GM12878 (cell line): ENCODE measurements around the gene NCAM2. TPM values are rescaled to one million over a fixed set of nuclear protein-coding genes. Genes with fewer than 3 reads are reported as not detected.

ENCODE experiments used
- ATAC-seq: fragments of 200-7000 bp; cut with Tn5 transposase; 3 replicates; pipeline ENCODE4 v1.9.1; 2020; ENCODE audit warnings: mild to moderate bottlenecking, moderate library complexity
- BruUV-seq: library from RNA; stranded (reverse); fragments of 400-500 nt; replicated peaks from 2 replicates; lab custom pipeline; 2021; lab: Mats Ljungman, UMichigan
- CTCF ChIA-PET: fragments of 300-600 bp; sonication (Branson Sonifier 250); formaldehyde crosslinking; extraction: SDS; loops from one replicate; lab custom pipeline; 2021; ENCODE audit warnings: inconsistent platforms; lab: Yijun Ruan, JAX
- POLR2A ChIA-PET: fragments of 350-600 bp; formaldehyde crosslinking; extraction: SDS; loops from one replicate; lab custom pipeline; 2021; ENCODE audit warnings: inconsistent platforms; lab: Charles Lee
- RAD21 ChIA-PET: fragments of 300-600 bp; sonication (Branson Sonifier 250); formaldehyde crosslinking; loops from one replicate; lab custom pipeline; 2023; ENCODE audit warnings: antibody characterized with exemption; ENCODE audit not compliant: unreplicated experiment; lab: Charles Lee
- SMC1A ChIA-PET: fragments of 300-600 bp; sonication (Branson Sonifier 250); formaldehyde crosslinking; loops from one replicate; lab custom pipeline; 2023; ENCODE audit not compliant: unreplicated experiment, uncharacterized antibody; lab: Charles Lee
- DNase-seq: peaks from one replicate; pipeline ENCODE4 v3.0.0-alpha.2; 2011; ENCODE audit warnings: low read depth, low spot score
- FAIRE-seq: peaks from 3 replicates; lab custom pipeline; 2011; peaks lifted over from hg19 to GRCh38; lab: Jason Lieb, UNC
- H2AFZ ChIP-seq: 2 replicates; pipeline ENCODE4 v1.6.0; 2011; ENCODE audit warnings: low read depth, low read length, control low read depth; ENCODE audit not compliant: control insufficient read depth
- H3K27ac ChIP-seq: 2 replicates; pipeline ENCODE4 v1.5.1; 2011; ENCODE audit warnings: control low read depth; ENCODE audit not compliant: control insufficient read depth, insufficient read depth
- H3K27me3 ChIP-seq, 2 experiments: replicated peaks in 1 of 2; 2 replicates each; pipeline versions ENCODE4 v1.6.0 to v1.6.1; 2011; ENCODE audit warnings: low read length in 1 of 2; ENCODE audit not compliant: control insufficient read depth in 2 of 2, insufficient read depth in 2 of 2
- H3K36me3 ChIP-seq, 2 experiments: 2 replicates each; pipeline ENCODE4 v1.5.1; 2011; ENCODE audit warnings: low read length in 1 of 2; ENCODE audit not compliant: control insufficient read depth in 2 of 2, insufficient read depth in 2 of 2
- H3K4me1 ChIP-seq: 2 replicates; pipeline ENCODE4 v1.6.1; 2011; ENCODE audit warnings: mild to moderate bottlenecking, low read length, moderate library complexity, mixed read lengths; ENCODE audit not compliant: control insufficient read depth, insufficient read depth
- H3K4me2 ChIP-seq: 2 replicates; pipeline ENCODE4 v1.6.0; 2011; ENCODE audit warnings: control low read depth; ENCODE audit not compliant: control insufficient read depth, insufficient read depth
- H3K4me3 ChIP-seq: fragments of 200-600 bp; sonication (generic); 2 replicates; pipeline ENCODE4 v1.5.1; 2016
- H3K79me2 ChIP-seq: 2 replicates; pipeline ENCODE4 v1.6.0; 2011; ENCODE audit warnings: low read length; ENCODE audit not compliant: control insufficient read depth, insufficient read depth
- H3K9ac ChIP-seq: 2 replicates; pipeline ENCODE4 v1.8.0; 2011; ENCODE audit warnings: low read length, control low read depth, mixed read lengths; ENCODE audit not compliant: control insufficient read depth, insufficient read depth
- H3K9me3 ChIP-seq: replicated peaks from 3 replicates; pipeline ENCODE4 v1.5.1; 2011; ENCODE audit warnings: mild to moderate bottlenecking, low read length; ENCODE audit not compliant: control insufficient read depth, insufficient read depth
- H4K20me1 ChIP-seq: 2 replicates; pipeline ENCODE4 v1.6.0; 2011; ENCODE audit not compliant: control insufficient read depth, insufficient read depth
- ASH2L ChIP-seq: fragments of 300-600, 200-600 bp; sonication (generic); IDR thresholded peaks from 2 replicates; pipeline ENCODE4 v1.6.1; 2017; ENCODE audit warnings: low read depth, mild to moderate bottlenecking, borderline replicate concordance
- CBX3 ChIP-seq: fragments of 200-600 bp; sonication (generic); IDR thresholded peaks from 2 replicates; pipeline ENCODE4 v1.6.1; 2016; ENCODE audit warnings: low read depth, borderline replicate concordance
- FOS ChIP-seq: IDR thresholded peaks from 3 replicates; pipeline ENCODE4 v1.6.1; 2011; ENCODE audit warnings: borderline replicate concordance; ENCODE audit not compliant: insufficient read length; ENCODE audit errors: extremely low read depth
- MEF2A ChIP-seq: IDR thresholded peaks from 2 replicates; pipeline ENCODE4 v1.6.1; 2011; ENCODE audit warnings: low read depth, mild to moderate bottlenecking, low read length, moderate library complexity; ENCODE audit not compliant: insufficient read depth
- MEF2B ChIP-seq: fragments of 450-650 bp; IDR thresholded peaks from 2 replicates; pipeline ENCODE4 v1.6.1; 2018; ENCODE audit warnings: mild to moderate bottlenecking, moderate library complexity; ENCODE audit not compliant: partially characterized antibody, poor library complexity, severe bottlenecking
- MTA2 ChIP-seq: fragments of 450-650 bp; IDR thresholded peaks from 2 replicates; pipeline ENCODE4 v1.6.1; 2016; ENCODE audit warnings: low read depth, mild to moderate bottlenecking, moderate library complexity
- PRDM15 ChIP-seq: fragments of 450-650 bp; formaldehyde crosslinking; IDR thresholded peaks from 2 replicates; pipeline ENCODE4 v1.4.0; 2020; ENCODE audit warnings: mild to moderate bottlenecking, moderate library complexity
- SIN3A ChIP-seq: IDR thresholded peaks from 2 replicates; pipeline ENCODE4 v1.6.1; 2012; ENCODE audit warnings: low read depth, low read length, improper control_type of control experiment
- SMC3 ChIP-seq: IDR thresholded peaks from 2 replicates; pipeline ENCODE4 v1.6.1; 2011; ENCODE audit warnings: low read length, improper control_type of control experiment, borderline replicate concordance
- SREBF2 ChIP-seq: IDR thresholded peaks from 2 replicates; pipeline ENCODE4 v1.6.1; 2012; ENCODE audit warnings: mild to moderate bottlenecking, low read length
- TAF1 ChIP-seq: IDR thresholded peaks from 2 replicates; pipeline ENCODE4 v1.6.1; 2011; ENCODE audit warnings: mild to moderate bottlenecking, low read depth, low read length, borderline replicate concordance
- YY1 ChIP-seq: IDR thresholded peaks from 2 replicates; pipeline ENCODE4 v1.6.1; 2011; ENCODE audit warnings: low read depth, mild to moderate bottlenecking, low read length
- WGBS: methylation state at CpG from one replicate; pipeline ENCODE4 v1.1.6; 2016; ENCODE audit warnings: low lambda C conversion rate; ENCODE audit not compliant: insufficient replicate concordance, insufficient coverage; ENCODE audit errors: missing lambda C conversion rate; 5-methylcytosine and 5-hydroxymethylcytosine counted together
- in situ Hi-C: fragments of 300-500 bp; cut with MboI; formaldehyde crosslinking; loops from 9 replicates; pipeline ENCODE4 v1.14.3; 2018; ENCODE audit warnings: mixed read lengths
- intact Hi-C: fragments of 100-400 bp; cut with micrococcal nuclease; formaldehyde crosslinking; loops from one replicate; pipeline ENCODE4 v1.14.2; 2022; ENCODE audit not compliant: unreplicated experiment
- polyA plus RNA-seq, 11 experiments: library from polyadenylated mRNA; depleted of rRNA in 4 of 11; unstranded in 6 of 11; stranded (reverse) in 5 of 11; fragments of >200 nt; fragmentation: Nextera tagmentation in 4 of 11; fragmentation: Illumina TruSeq in 1 of 11; extraction: Ambion mirVana in 4 of 11; extraction: Trizol in 1 of 11; gene quantifications; 1 replicate in 1 of 11; 2 replicates in 10 of 11; pipeline versions ENCODE4 v1.2.1 to v1.2.3, GENCODE V29; 2011 to 2016; ENCODE audit warnings: inconsistent platforms in 2 of 11, missing spikeins in 2 of 11, low read depth in 1 of 11
- total RNA-seq, 4 experiments: library from RNA; depleted of rRNA in 3 of 4; stranded (reverse); fragments of >200 nt in 3 of 4; fragmentation: Illumina TruSeq in 1 of 4; extraction: Trizol in 1 of 4; gene quantifications; 2 replicates each; pipeline versions ENCODE4 v1.2.1 to v1.2.3, GENCODE V29; 2013 to 2021
- TF ChIP-seq, protein P1 (sequence below): IDR thresholded peaks from 2 replicates; pipeline ENCODE4 v1.6.1; 2012; ENCODE audit warnings: low read depth, low read length, improper control_type of control experiment
- TF ChIP-seq, protein P2 (sequence below): IDR thresholded peaks from 2 replicates; pipeline ENCODE4 v1.6.1; 2012; ENCODE audit warnings: low read depth, low read length, improper control_type of control experiment
- TF ChIP-seq, protein P3 (sequence below): fragments of 450-650 bp; IDR thresholded peaks from 2 replicates; pipeline ENCODE4 v1.6.1; 2016; ENCODE audit warnings: mild to moderate bottlenecking
- TF ChIP-seq, protein P4 (sequence below): fragments of 450-650 bp; IDR thresholded peaks from 2 replicates; pipeline ENCODE4 v1.6.1; 2017; ENCODE audit warnings: low read depth, mild to moderate bottlenecking, moderate library complexity

The NCAM2 gene
- total and polyA plus RNA-seq, 10 of the 15 experiments (the other 5 are each of a cell fraction or from before 2014, with no cell fraction given), result 0.23 to 0.27 TPM; not detected in 8

- H3K4me1 ChIP-seq, result no peaks in the 10 kb centered on the region
- 85% methylated on average over 1 of the region's 1 CpG for WGBS
- DNase-seq (no peak), FAIRE-seq (no peak), ATAC-seq (no peak)
- ChIA-PET RAD21 (no interaction called here), SMC1A (no interaction called here), CTCF (no interaction called here), POLR2A (no interaction called here)
- H3K79me2 ChIP-seq, result no peaks in the 10 kb centered on the region
- no peak overlapping the region for H3K27ac ChIP-seq
- intact Hi-C loops (no loop called here), in situ Hi-C loops (no loop called here)
- no peaks in the 10 kb centered on the region for H3K27me3 ChIP-seq
- BruUV-seq, result no TSS peak
- H3K4me3 ChIP-seq, result no peak overlapping the region
- H4K20me1 ChIP-seq, result no peaks in the 10 kb centered on the region
- no peak overlapping the region for H3K9ac ChIP-seq
- H3K9me3 ChIP-seq, result no peaks in the 10 kb centered on the region; the same call in 2 of the 3 replicates
- H3K36me3 ChIP-seq, result no peaks in the 10 kb centered on the region
- H3K4me2 ChIP-seq, result no peak overlapping the region
- no peak overlapping the region for H2AFZ ChIP-seq
- no peak for TF ChIP-seq TAF1
- TF ChIP-seq, protein P1, sequence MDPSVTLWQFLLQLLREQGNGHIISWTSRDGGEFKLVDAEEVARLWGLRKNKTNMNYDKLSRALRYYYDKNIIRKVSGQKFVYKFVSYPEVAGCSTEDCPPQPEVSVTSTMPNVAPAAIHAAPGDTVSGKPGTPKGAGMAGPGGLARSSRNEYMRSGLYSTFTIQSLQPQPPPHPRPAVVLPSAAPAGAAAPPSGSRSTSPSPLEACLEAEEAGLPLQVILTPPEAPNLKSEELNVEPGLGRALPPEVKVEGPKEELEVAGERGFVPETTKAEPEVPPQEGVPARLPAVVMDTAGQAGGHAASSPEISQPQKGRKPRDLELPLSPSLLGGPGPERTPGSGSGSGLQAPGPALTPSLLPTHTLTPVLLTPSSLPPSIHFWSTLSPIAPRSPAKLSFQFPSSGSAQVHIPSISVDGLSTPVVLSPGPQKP, result no peak
- TF ChIP-seq, protein P2, sequence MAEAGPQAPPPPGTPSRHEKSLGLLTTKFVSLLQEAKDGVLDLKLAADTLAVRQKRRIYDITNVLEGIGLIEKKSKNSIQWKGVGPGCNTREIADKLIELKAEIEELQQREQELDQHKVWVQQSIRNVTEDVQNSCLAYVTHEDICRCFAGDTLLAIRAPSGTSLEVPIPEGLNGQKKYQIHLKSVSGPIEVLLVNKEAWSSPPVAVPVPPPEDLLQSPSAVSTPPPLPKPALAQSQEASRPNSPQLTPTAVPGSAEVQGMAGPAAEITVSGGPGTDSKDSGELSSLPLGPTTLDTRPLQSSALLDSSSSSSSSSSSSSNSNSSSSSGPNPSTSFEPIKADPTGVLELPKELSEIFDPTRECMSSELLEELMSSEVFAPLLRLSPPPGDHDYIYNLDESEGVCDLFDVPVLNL, result no peak
- TF ChIP-seq SMC3, result no peak
- TF ChIP-seq SREBF2, result no peak
- no peak for TF ChIP-seq MEF2A
- no peak for TF ChIP-seq ASH2L
- TF ChIP-seq, protein P3, sequence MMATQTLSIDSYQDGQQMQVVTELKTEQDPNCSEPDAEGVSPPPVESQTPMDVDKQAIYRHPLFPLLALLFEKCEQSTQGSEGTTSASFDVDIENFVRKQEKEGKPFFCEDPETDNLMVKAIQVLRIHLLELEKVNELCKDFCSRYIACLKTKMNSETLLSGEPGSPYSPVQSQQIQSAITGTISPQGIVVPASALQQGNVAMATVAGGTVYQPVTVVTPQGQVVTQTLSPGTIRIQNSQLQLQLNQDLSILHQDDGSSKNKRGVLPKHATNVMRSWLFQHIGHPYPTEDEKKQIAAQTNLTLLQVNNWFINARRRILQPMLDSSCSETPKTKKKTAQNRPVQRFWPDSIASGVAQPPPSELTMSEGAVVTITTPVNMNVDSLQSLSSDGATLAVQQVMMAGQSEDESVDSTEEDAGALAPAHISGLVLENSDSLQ, result no peak
- no peak for TF ChIP-seq SIN3A
- TF ChIP-seq PRDM15 (CRISPR knock-in tag), result no peak
- no peak for TF ChIP-seq YY1
- TF ChIP-seq FOS, result no peak
- TF ChIP-seq CBX3, result no peak
- TF ChIP-seq, protein P4, sequence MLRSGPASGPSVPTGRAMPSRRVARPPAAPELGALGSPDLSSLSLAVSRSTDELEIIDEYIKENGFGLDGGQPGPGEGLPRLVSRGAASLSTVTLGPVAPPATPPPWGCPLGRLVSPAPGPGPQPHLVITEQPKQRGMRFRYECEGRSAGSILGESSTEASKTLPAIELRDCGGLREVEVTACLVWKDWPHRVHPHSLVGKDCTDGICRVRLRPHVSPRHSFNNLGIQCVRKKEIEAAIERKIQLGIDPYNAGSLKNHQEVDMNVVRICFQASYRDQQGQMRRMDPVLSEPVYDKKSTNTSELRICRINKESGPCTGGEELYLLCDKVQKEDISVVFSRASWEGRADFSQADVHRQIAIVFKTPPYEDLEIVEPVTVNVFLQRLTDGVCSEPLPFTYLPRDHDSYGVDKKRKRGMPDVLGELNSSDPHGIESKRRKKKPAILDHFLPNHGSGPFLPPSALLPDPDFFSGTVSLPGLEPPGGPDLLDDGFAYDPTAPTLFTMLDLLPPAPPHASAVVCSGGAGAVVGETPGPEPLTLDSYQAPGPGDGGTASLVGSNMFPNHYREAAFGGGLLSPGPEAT, result no peak
- TF ChIP-seq MTA2, result no peak
- TF ChIP-seq MEF2B, result no peak
Measured at GRCh38 chr21:21195417-21195943, 197.3 kb downstream of the NCAM2 start.
